NB4 (cell line): ENCODE results near the gene KCNIP2.

Experiments
- DNase-seq: peaks from one replicate; pipeline ENCODE4 v3.0.0; 2010; ENCODE audit warnings: low read depth
- H3K4me3 ChIP-seq: one replicate; pipeline ENCODE4 v1.5.1; 2011; ENCODE audit warnings: mild to moderate bottlenecking, low read depth, low read length, moderate library complexity
- CTCF ChIP-seq: IDR thresholded peaks from one replicate; pipeline ENCODE4 v1.5.1; 2012; ENCODE audit warnings: low read depth, low read length
- MYC ChIP-seq: IDR thresholded peaks from 2 replicates; pipeline ENCODE4 v1.6.1; 2011; ENCODE audit warnings: low read depth, low read length
- POLR2A ChIP-seq: IDR thresholded peaks from 2 replicates; pipeline ENCODE4 v1.6.1; 2011; ENCODE audit warnings: mild to moderate bottlenecking; ENCODE audit not compliant: insufficient read length; ENCODE audit errors: extremely low read depth
- TF ChIP-seq, protein P1 (sequence below): IDR thresholded peaks from 2 replicates; pipeline ENCODE4 v1.6.1; 2011; ENCODE audit warnings: low read depth, low read length

Gene KCNIP2

DNA sequence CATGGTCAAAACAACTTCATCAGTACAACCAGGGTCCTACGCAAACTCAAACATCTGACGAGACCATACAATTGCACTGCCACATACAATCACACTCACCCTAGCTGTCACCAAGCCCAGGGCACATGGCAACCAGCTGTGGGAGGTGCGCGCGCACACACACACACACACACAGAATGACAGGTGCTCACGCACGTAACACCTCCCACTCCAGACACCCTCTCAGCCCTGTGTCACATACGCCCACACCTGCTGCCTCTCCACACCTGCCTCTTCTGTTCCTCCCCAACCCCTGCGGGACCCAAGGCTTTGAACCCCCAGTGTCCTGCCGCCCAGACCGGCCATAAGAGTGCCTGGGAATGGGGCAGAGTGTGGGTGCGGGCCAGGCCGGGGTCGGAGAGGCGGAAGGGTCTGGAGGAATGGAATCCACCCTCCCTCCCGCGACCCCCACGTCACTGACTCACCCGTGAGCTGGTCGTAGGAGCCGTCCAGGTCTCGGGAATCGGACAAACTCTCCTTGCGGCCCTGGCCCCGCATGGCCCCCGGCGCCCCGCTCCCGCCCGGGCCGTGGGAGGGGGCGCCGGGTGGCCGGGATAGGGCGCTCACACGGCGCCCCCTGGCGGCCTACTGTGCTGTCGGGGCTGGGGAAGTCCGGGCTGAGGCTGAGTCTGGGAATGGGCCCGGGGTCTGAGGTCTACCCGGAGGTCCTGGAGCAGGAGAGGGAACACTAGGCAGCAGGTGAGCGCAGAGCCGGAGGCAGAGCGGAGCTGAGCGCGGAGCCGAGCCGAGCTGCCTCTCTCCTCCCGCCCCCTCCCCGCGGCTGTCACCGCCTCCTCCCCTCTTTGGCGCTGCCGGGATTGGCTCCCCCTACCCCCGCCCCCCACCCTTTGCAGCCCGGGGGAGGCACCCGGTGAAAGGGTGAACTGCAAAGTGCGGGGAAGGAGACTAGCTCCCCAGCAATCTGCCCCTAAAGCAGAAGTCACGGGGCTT lies at the start of gene KCNIP2:
Gene KCNIP2 (minus strand): TSS at position 769 of the 990 bp plus-strand sequence. CDS start 232 bp downstream, at position 537.
- no peak for TF ChIP-seq MYC
- TF ChIP-seq, protein P1, sequence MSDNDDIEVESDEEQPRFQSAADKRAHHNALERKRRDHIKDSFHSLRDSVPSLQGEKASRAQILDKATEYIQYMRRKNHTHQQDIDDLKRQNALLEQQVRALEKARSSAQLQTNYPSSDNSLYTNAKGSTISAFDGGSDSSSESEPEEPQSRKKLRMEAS, result peak; percentile 5; the same call in 1 of the 2 replicates
- TF ChIP-seq CTCF, result peak; percentile 45
- no peak for TF ChIP-seq POLR2A
- DNase-seq, result peak; percentile 73
- no peak within 1 kb of the TSS for H3K4me3 ChIP-seq

DNA sequence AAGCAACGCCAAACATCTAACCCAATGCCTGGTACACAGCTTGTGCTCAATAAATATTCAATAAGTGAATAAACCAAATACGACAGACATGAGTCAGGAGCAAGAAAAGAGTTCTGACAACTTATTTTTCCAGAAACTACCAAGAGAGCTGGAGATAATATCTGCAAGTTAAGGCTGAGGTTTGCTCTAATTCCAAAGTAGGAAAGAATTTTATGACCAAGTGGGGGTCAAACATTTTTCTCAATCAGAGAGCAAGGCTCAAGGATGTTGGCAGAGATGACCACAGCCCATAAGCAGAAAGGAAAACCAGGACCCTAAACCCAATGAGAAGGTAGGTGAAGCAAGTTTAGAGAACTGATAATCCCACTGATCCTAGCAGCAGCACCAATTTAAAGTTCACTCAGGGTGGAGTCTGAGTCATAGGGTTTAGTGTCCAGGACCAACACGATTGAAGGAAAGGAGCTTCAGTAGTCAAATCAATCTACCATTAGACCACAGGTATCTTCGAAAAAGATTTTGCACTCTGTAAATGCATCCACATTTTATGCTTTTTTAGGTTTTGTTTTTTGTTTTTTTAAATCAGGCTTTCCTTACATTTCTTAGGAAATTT lies 49.3 kb upstream of the KCNIP2 start:
- H3K4me3 ChIP-seq, result no peak overlapping the region
- no peak for DNase-seq
- TF ChIP-seq POLR2A (no peak), MYC (no peak), CTCF (no peak)
- TF ChIP-seq, protein P1, result no peak

GRCh38 chr10:101889256-101890210 lies 45.9 kb upstream of the KCNIP2 start:
- H3K4me3 ChIP-seq, result no peak overlapping the region
- peak; percentile 76 for DNase-seq
- TF ChIP-seq, protein P1, result no peak
- TF ChIP-seq CTCF, result peak; percentile 94

GRCh38 chr10:101888251-101888949 lies 44.8 kb upstream of the KCNIP2 start:
- H3K4me3 ChIP-seq, result no peak overlapping the region
- no peak for DNase-seq

More at GRCh38 chr10:101888251-101888949, 44.8 kb upstream of the KCNIP2 start:
- TF ChIP-seq, protein P1, result no peak
- TF ChIP-seq CTCF, result no peak
- TF ChIP-seq MYC, result no peak
- TF ChIP-seq POLR2A, result no peak
